Measurements from ENCODE around the gene PRPH2. TPM values are rescaled to one million over a fixed set of nuclear protein-coding genes. Genes with fewer than 3 reads are reported as not detected.

The PRPH2 gene
- total RNA-seq, 1 experiment from 2014 or later, result 1.0 TPM

- TF ChIP-seq AFF4 (CRISPR knock-in tag; IDR thresholded peaks at IDR 0.05; ENCODE audit: borderline replicate concordance) (peak; percentile 59; the same call in 1 of the 2 replicates), PRRX2 (CRISPR knock-in tag; IDR thresholded peaks at IDR 0.05) (no peak), GABPB1 (CRISPR knock-in tag; IDR thresholded peaks at IDR 0.05) (peak; percentile 61; the same call in 1 of the 2 replicates), E2F1 (CRISPR knock-in tag; IDR thresholded peaks at IDR 0.05) (0 out of 2 replicates have a peak, but pooled peaks have one; percentile 12), CTCF (IDR thresholded peaks at IDR 0.05) (no peak), ARID4B (CRISPR knock-in tag; IDR thresholded peaks at IDR 0.05; ENCODE audit: borderline replicate concordance) (no peak; the same call in 1 of the 2 replicates), TCF7 (CRISPR knock-in tag; IDR thresholded peaks at IDR 0.05; ENCODE audit: low read depth) (no peak), JUN (CRISPR knock-in tag; IDR thresholded peaks at IDR 0.05) (no peak), IRF2 (CRISPR knock-in tag; IDR thresholded peaks at IDR 0.05; ENCODE audit: borderline replicate concordance, low read depth) (no peak), HMGA2 (CRISPR knock-in tag; IDR thresholded peaks at IDR 0.05) (no peak), CDX4 (CRISPR knock-in tag; IDR thresholded peaks at IDR 0.05; ENCODE audit: borderline replicate concordance) (no peak), NFYB (CRISPR knock-in tag; conservative IDR thresholded peaks at IDR 0.05; ENCODE audit: low read depth) (no peak), MLX (CRISPR knock-in tag; IDR thresholded peaks at IDR 0.05) (no peak), USF2 (CRISPR knock-in tag; IDR thresholded peaks at IDR 0.05) (no peak), SOX15 (CRISPR knock-in tag; IDR thresholded peaks at IDR 0.05) (no peak), STAT6 (CRISPR knock-in tag; conservative IDR thresholded peaks at IDR 0.05; ENCODE audit: low read depth) (no peak), FOXJ3 (CRISPR knock-in tag; IDR thresholded peaks at IDR 0.05; ENCODE audit: borderline replicate concordance) (no peak), ATF3 (CRISPR knock-in tag; conservative IDR thresholded peaks at IDR 0.05) (no peak), NR2C2 (CRISPR knock-in tag; IDR thresholded peaks at IDR 0.05) (no peak)
Measured at GRCh38 chr6:42746463-42747391, 24.3 kb upstream of the PRPH2 start (continued).
